Peyer's patch (tissue), 4 donors: ENCODE data around the gene DNAJB4. TPM values are rescaled to one million over a fixed set of nuclear protein-coding genes. Genes with fewer than 3 reads are reported as not detected.

Experiments used
- DNase-seq, 3 donors: peaks; one replicate each; pipeline ENCODE4 v3.0.0-alpha.2; 2017 to 2019
- H3K27ac ChIP-seq, 4 donors: fragments of 200-600 bp; sonication (generic); one replicate each; pipeline ENCODE4 v1.5.1; 2016 to 2019
- H3K27me3 ChIP-seq, 2 donors: fragments of 200-600 bp; sonication (generic); one replicate each; pipeline ENCODE4 v1.5.1; 2019
- H3K36me3 ChIP-seq, 3 donors: fragments of 200-600 bp; sonication (generic); one replicate each; pipeline ENCODE4 v1.5.1; 2016 to 2019
- H3K4me1 ChIP-seq, 4 donors: fragments of 200-600 bp; sonication (generic); one replicate each; pipeline ENCODE4 v1.5.1; 2016 to 2019
- H3K4me3 ChIP-seq, 4 donors: fragments of 200-600 bp; sonication (generic); 1 replicate in 3 of 4; 2 replicates in 1 of 4; pipeline ENCODE4 v1.5.1; 2016 to 2019; ENCODE audit warnings: mild to moderate bottlenecking in 1 of 4
- H3K9me3 ChIP-seq, 4 donors: fragments of 200-600 bp; sonication (generic); one replicate each; pipeline ENCODE4 v1.5.1; 2016 to 2019; ENCODE audit warnings: mild to moderate bottlenecking in 1 of 4
- POLR2A ChIP-seq, 2 donors: fragments of 450-650 bp; IDR thresholded peaks; one replicate each; pipeline ENCODE4 v1.5.1; 2017; ENCODE audit warnings: antibody characterized with exemption in 2 of 2, mild to moderate bottlenecking in 2 of 2, moderate library complexity in 2 of 2
- total RNA-seq, 4 donors: library from RNA; depleted of rRNA; stranded (reverse); fragments of >200 nt; gene quantifications; one replicate each; pipeline ENCODE4 v1.1.0, GENCODE V29; 2016
- TF ChIP-seq, protein P1 (sequence below), 6 experiments: fragments of 450-650 bp in 4 of 6; fragments of 200-600 bp in 2 of 6; sonication (generic) in 1 of 6; IDR thresholded peaks; one replicate each; pipeline ENCODE4 v1.5.1; 2017 to 2019; ENCODE audit warnings: antibody characterized with exemption in 6 of 6, mild to moderate bottlenecking in 3 of 6, moderate library complexity in 1 of 6

The DNAJB4 gene
- total RNA-seq, 4 donors from 2014 or later: 8.8 to 38.0 (median 13.4) TPM

DNA sequence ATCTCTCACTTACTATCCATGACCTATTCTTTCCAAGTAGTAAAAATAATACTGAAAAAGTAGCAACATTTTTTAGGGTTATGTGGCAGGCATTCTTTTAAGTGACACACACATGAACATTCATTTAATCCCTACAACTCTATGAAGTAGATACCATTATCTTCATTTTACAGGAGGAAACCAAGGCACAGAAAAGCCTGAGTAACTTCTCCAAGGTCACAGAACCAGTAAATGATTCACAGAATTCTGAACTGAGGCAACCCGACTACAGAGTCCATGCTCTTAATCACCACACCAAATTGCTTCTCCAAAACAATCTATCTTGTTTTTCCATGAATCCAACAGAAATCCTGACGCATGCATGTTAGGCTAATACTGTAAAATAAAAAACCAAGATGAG lies 43.3 kb upstream of the DNAJB4 start:
- Histone ChIP-seq H3K4me3 (no peak overlapping the region), H3K9me3 (no peaks in the 10 kb centered on the region), H3K27ac (no peak overlapping the region), H3K4me1 (no peaks in the 10 kb centered on the region), H3K36me3 (peaks cover 0 to 99% (median 3%) of the 10 kb centered on the region in 3 donors), H3K27me3 (no peaks in the 10 kb centered on the region)
- no peak for DNase-seq
- no peak for TF ChIP-seq POLR2A (IDR thresholded peaks at IDR 0.05)
- TF ChIP-seq, protein P1, sequence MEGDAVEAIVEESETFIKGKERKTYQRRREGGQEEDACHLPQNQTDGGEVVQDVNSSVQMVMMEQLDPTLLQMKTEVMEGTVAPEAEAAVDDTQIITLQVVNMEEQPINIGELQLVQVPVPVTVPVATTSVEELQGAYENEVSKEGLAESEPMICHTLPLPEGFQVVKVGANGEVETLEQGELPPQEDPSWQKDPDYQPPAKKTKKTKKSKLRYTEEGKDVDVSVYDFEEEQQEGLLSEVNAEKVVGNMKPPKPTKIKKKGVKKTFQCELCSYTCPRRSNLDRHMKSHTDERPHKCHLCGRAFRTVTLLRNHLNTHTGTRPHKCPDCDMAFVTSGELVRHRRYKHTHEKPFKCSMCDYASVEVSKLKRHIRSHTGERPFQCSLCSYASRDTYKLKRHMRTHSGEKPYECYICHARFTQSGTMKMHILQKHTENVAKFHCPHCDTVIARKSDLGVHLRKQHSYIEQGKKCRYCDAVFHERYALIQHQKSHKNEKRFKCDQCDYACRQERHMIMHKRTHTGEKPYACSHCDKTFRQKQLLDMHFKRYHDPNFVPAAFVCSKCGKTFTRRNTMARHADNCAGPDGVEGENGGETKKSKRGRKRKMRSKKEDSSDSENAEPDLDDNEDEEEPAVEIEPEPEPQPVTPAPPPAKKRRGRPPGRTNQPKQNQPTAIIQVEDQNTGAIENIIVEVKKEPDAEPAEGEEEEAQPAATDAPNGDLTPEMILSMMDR (IDR thresholded peaks at IDR 0.05): no peak

DNA sequence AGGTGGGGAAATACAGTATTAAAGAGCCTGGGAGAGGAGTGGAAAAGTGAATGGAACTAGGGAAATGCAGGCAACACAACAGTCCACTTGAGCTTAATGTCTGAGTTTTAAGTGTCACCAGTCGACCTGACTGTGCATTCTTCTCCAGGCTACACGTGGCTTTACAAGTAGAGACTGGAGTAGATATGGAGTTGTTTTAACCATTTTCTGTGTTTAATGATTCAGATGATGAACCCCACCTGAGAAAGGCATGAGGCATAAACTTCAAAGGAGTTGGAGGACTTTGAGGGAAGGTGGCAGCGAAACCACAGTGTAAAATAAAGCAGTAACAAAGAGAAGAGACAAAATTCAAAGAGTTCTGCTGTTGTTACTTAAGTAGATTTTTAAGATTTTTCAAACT lies 38.4 kb upstream of the DNAJB4 start:
- no peak for DNase-seq
- Histone ChIP-seq H3K4me1 (peaks cover 0 to 12% (median 0%) of the 10 kb centered on the region in 4 donors), H3K27me3 (no peaks in the 10 kb centered on the region), H3K36me3 (peaks cover 0 to 94% (median 3%) of the 10 kb centered on the region in 3 donors), H3K27ac (no peak overlapping the region), H3K9me3 (no peaks in the 10 kb centered on the region), H3K4me3 (no peak overlapping the region)
- TF ChIP-seq, protein P1 (IDR thresholded peaks at IDR 0.05): no peak
- TF ChIP-seq POLR2A (IDR thresholded peaks at IDR 0.05): no peak

DNA sequence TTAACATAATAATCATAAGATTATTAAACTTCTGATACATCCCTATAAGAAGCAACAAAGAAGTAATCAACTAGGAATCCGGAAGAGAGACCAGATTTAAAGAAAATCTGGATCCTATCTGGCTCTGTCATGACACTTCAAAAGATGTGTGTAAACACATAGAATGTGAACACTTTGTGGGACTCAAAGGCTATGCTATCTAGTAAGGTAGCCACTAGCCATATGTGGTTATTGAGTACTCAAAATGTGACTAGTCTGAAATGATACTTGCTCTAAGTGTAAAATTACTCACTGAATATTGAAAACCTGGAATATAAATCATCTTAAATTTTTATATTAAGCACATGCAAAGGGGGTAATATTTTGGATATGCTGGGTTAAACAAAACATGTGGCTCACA lies 34.5 kb upstream of the DNAJB4 start:
- no peak overlapping the region for H3K27ac ChIP-seq
- TF ChIP-seq POLR2A (IDR thresholded peaks at IDR 0.05): no peak
- TF ChIP-seq, protein P1 (IDR thresholded peaks at IDR 0.05): no peak
- H3K4me3 ChIP-seq: no peak overlapping the region
- peaks cover 0 to 17% (median 1%) of the 10 kb centered on the region in 4 donors for H3K4me1 ChIP-seq
- no peak for DNase-seq
- H3K9me3 ChIP-seq: no peaks in the 10 kb centered on the region
- H3K27me3 ChIP-seq: no peaks in the 10 kb centered on the region
- peaks cover 0 to 61% (median 3%) of the 10 kb centered on the region in 3 donors for H3K36me3 ChIP-seq

DNA sequence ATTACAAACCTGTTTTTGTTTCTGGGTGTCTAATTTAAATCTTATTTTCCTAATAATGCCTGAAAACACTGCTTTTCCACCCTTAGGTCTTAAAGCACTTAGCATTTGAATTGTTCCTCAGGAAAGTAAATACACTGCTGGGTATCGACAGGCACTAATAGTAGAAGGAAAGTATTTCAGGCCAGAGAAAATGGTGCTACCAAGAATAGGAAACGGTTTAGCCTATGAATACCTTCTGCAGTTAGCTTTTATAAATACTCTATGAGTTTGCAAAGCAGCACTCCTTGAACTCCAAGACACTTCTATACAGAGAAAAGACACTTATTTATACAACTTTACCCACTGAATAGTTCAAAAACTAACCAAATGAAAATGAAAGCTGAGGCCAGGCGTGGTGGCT lies 32.7 kb upstream of the DNAJB4 start:
- Histone ChIP-seq H3K27ac (no peak overlapping the region), H3K27me3 (no peaks in the 10 kb centered on the region), H3K4me1 (peaks cover 0 to 32% (median 9%) of the 10 kb centered on the region in 4 donors), H3K36me3 (peaks cover 0 to 42% (median 0%) of the 10 kb centered on the region in 3 donors), H3K4me3 (no peak overlapping the region), H3K9me3 (no peaks in the 10 kb centered on the region)
- TF ChIP-seq, protein P1 (IDR thresholded peaks at IDR 0.05): no peak
- no peak for TF ChIP-seq POLR2A (IDR thresholded peaks at IDR 0.05)
- DNase-seq: no peak

DNA sequence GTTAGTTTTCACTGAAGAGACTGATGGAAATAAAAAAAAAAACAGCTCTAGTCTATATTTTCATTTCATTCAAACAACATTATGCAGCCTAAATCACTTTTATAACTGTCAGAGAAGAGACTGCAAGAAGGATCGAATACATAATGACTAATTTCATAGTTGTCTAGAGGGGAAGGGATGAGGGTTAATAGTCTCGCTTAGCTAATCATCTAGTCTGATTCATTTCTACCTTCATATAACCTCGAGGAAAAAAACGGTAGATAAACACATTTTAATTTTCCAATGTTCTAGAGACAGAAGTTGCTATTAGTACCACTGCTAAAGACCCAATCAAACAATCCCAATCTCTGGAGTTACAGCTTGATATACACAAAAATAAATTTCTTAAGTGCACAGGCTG lies 29.4 kb upstream of the DNAJB4 start:
- no peaks in the 10 kb centered on the region for H3K9me3 ChIP-seq
- no peaks in the 10 kb centered on the region for H3K27me3 ChIP-seq
- TF ChIP-seq, protein P1 (IDR thresholded peaks at IDR 0.05): no peak
- no peak for TF ChIP-seq POLR2A (IDR thresholded peaks at IDR 0.05)
- peak overlapping the region in 1 of 4 donors; percentile 80 for H3K4me3 ChIP-seq
- H3K4me1 ChIP-seq: peaks cover 0 to 28% (median 11%) of the 10 kb centered on the region in 4 donors
- H3K27ac ChIP-seq: peak overlapping the region in 1 of 4 donors; percentile 94
- peaks cover 0 to 10% (median 0%) of the 10 kb centered on the region in 3 donors for H3K36me3 ChIP-seq
- no peak for DNase-seq

DNA sequence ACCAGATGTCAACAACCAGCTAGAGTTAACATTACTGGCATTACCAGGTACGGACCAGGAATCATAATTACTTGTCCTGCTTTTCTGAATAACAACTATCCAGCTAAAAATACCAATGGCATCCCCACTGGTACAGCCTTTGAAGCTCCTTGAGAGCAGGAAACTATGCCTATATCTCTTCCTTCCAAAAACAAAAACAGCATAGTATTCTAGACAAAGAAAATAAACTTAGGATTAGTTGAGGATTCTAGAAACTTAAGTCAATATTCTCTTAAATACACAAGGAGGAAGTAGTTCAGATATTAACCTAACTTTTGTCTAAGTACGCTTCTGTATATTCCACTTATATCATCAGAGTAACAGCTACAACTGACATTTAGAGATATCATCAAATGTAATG lies 28.8 kb upstream of the DNAJB4 start:
- no peaks in the 10 kb centered on the region for H3K27me3 ChIP-seq
- TF ChIP-seq POLR2A (IDR thresholded peaks at IDR 0.05): no peak
- TF ChIP-seq, protein P1 (IDR thresholded peaks at IDR 0.05): no peak
- H3K36me3 ChIP-seq: peaks cover 0 to 6% (median 0%) of the 10 kb centered on the region in 3 donors
- peak overlapping the region; percentile 54 to 80 (median 76) for H3K4me3 ChIP-seq
- peaks cover 0 to 28% (median 13%) of the 10 kb centered on the region in 4 donors for H3K4me1 ChIP-seq
- no peak for DNase-seq
- H3K9me3 ChIP-seq: no peaks in the 10 kb centered on the region
- H3K27ac ChIP-seq: peak overlapping the region in 1 of 4 donors; percentile 94
